ENCODE data around the gene SYCP1. TPM values are rescaled to one million over a fixed set of nuclear protein-coding genes. Genes with fewer than 3 reads are reported as not detected.

SYCP1 gene
- total and polyA plus RNA-seq, 2 of the 8 experiments (the other 6 are each of a cell fraction or from before 2014, with no cell fraction given) = 0.11 to 0.26 TPM

GRCh38 chr1:114997510-114998289 lies 143.0 kb downstream of the SYCP1 start (continued):
- no peak for TF ChIP-seq KDM1A (IDR thresholded peaks at IDR 0.05; ENCODE audit: borderline replicate concordance, low read length)
- TF ChIP-seq KDM4A (IDR thresholded peaks at IDR 0.05; ENCODE audit: low read depth, low read length, severe bottlenecking) = no peak
- no peak for TF ChIP-seq JUND (IDR thresholded peaks at IDR 0.05; ENCODE audit: low read length)
- TF ChIP-seq CHD1 (IDR thresholded peaks at IDR 0.05; ENCODE audit: low read depth, low read length) = no peak
- no peak for TF ChIP-seq SIRT6 (IDR thresholded peaks at IDR 0.05; ENCODE audit: low read length)
- TF ChIP-seq KDM5A (IDR thresholded peaks at IDR 0.05; ENCODE audit: low read length) = no peak
- TF ChIP-seq CBX5 (IDR thresholded peaks at IDR 0.05; ENCODE audit: low read depth, low read length) = no peak
- TF ChIP-seq EP300 (IDR thresholded peaks at IDR 0.05; ENCODE audit: borderline replicate concordance in 1 of 2, low read depth in 2 of 2, low read length in 2 of 2) = no peak
